Loucy (cell line): ENCODE measurements around the gene DTNB.

ENCODE experiments used
- H2AFZ ChIP-seq: fragments of 200-600 bp; sonication (generic); 2 replicates; pipeline ENCODE4 v1.6.0; 2016; ENCODE audit warnings: antibody characterized with exemption, mild to moderate bottlenecking, low read length, moderate library complexity
- H3F3A ChIP-seq: fragments of 200-600 bp; 2 replicates; pipeline ENCODE4 v1.6.0; 2016; ENCODE audit warnings: antibody characterized with exemption, low read depth, mild to moderate bottlenecking
- H3K27me3 ChIP-seq: fragments of 200-600 bp; sonication (generic); 2 replicates; pipeline ENCODE4 v1.6.1; 2014; ENCODE audit warnings: low read length, mild to moderate bottlenecking; ENCODE audit not compliant: insufficient read depth, poor library complexity, severe bottlenecking
- H3K36me3 ChIP-seq: fragments of 200-600 bp; sonication (generic); 2 replicates; pipeline ENCODE4 v1.6.1; 2016; ENCODE audit warnings: low read length; ENCODE audit not compliant: insufficient read depth
- H3K4me1 ChIP-seq: fragments of 200-600 bp; sonication (generic); 2 replicates; pipeline ENCODE4 v1.5.1; 2014; ENCODE audit warnings: low read length, mild to moderate bottlenecking; ENCODE audit not compliant: insufficient read depth, poor library complexity, severe bottlenecking
- H3K4me2 ChIP-seq: fragments of 200-600 bp; sonication (generic); 2 replicates; pipeline ENCODE4 v1.6.0; 2014; ENCODE audit warnings: antibody characterized with exemption, low read length, low read depth, mild to moderate bottlenecking; ENCODE audit not compliant: poor library complexity, severe bottlenecking
- H3K4me3 ChIP-seq: fragments of 200-600 bp; sonication (generic); 2 replicates; pipeline ENCODE4 v1.5.1; 2014; ENCODE audit warnings: low read length, mild to moderate bottlenecking, mixed read lengths; ENCODE audit not compliant: poor library complexity, severe bottlenecking
- H3K79me2 ChIP-seq: fragments of 200-600 bp; sonication (generic); 2 replicates; pipeline ENCODE4 v1.6.1; 2014; ENCODE audit warnings: low read length; ENCODE audit not compliant: insufficient read depth
- H3K9ac ChIP-seq: fragments of 200-600 bp; sonication (generic); 2 replicates; pipeline ENCODE4 v1.6.0; 2014; ENCODE audit warnings: mild to moderate bottlenecking, low read depth, low read length, moderate library complexity; ENCODE audit not compliant: poor library complexity, severe bottlenecking
- H3K9me2 ChIP-seq: fragments of 200-600 bp; sonication (generic); replicated peaks from 2 replicates; pipeline ENCODE4 v1.6.1; 2016; ENCODE audit warnings: low read depth, low read length, mixed read lengths
- H3K9me3 ChIP-seq: fragments of 200-600 bp; sonication (generic); 2 replicates; pipeline ENCODE4 v1.6.1; 2014; ENCODE audit warnings: mild to moderate bottlenecking, antibody characterized with exemption, low read length, low read depth; ENCODE audit not compliant: insufficient read depth
- H4K20me1 ChIP-seq: fragments of 200-600 bp; sonication (generic); 2 replicates; pipeline ENCODE4 v1.6.0; 2014; ENCODE audit warnings: antibody characterized with exemption, low read length, mild to moderate bottlenecking; ENCODE audit not compliant: insufficient read depth, poor library complexity, severe bottlenecking
- CTCF ChIP-seq: fragments of 200-600 bp; sonication (generic); conservative IDR thresholded peaks from 2 replicates; pipeline ENCODE4 v1.5.1; 2014; ENCODE audit warnings: mild to moderate bottlenecking, antibody characterized with exemption, low read length
- EZH2phosphoT487 ChIP-seq: fragments of 200-600 bp; IDR thresholded peaks from 2 replicates; pipeline ENCODE4 v1.6.1; 2018; ENCODE audit warnings: antibody characterized with exemption, mild to moderate bottlenecking, moderate library complexity, borderline replicate concordance

DTNB gene

GRCh38 chr2:25651782-25652455, 21.5 kb downstream of the DTNB start:
- Histone ChIP-seq H3K4me1 (peaks cover 9% of the 10 kb centered on the region), H3K4me2 (no peak overlapping the region), H3K79me2 (peaks cover 5% of the 10 kb centered on the region; the same call in 1 of the 2 replicates), H3K27me3 (no peaks in the 10 kb centered on the region), H2AFZ (no peak overlapping the region), H3K9me3 (no peaks in the 10 kb centered on the region), H3K9ac (no peak overlapping the region), H4K20me1 (no peaks in the 10 kb centered on the region), H3K36me3 (peaks cover 17% of the 10 kb centered on the region; the same call in 1 of the 2 replicates), H3K9me2 (no peaks in the 10 kb centered on the region), H3K4me3 (no peak overlapping the region), H3F3A (no peaks in the 10 kb centered on the region)
- TF ChIP-seq CTCF, result no peak

- H3K79me2 ChIP-seq, result peaks cover 5% of the 10 kb centered on the region; the same call in 1 of the 2 replicates
- H3K36me3 ChIP-seq, result peaks cover 17% of the 10 kb centered on the region; the same call in 1 of the 2 replicates
- H3F3A ChIP-seq, result no peaks in the 10 kb centered on the region
- no peak overlapping the region for H3K4me3 ChIP-seq
- no peak overlapping the region for H2AFZ ChIP-seq
- TF ChIP-seq EZH2phosphoT487, result no peak
- TF ChIP-seq CTCF, result no peak
- H4K20me1 ChIP-seq, result no peaks in the 10 kb centered on the region
- no peaks in the 10 kb centered on the region for H3K9me3 ChIP-seq
- H3K9me2 ChIP-seq, result no peaks in the 10 kb centered on the region
- no peaks in the 10 kb centered on the region for H3K27me3 ChIP-seq
- no peak overlapping the region for H3K4me2 ChIP-seq
- H3K4me1 ChIP-seq, result peaks cover 2% of the 10 kb centered on the region
- H3K9ac ChIP-seq, result no peak overlapping the region
Observed at GRCh38 chr2:25651066-25651465, 22.3 kb downstream of the DTNB start.

GRCh38 chr2:25650256-25650655, 23.1 kb downstream of the DTNB start:
- no peaks in the 10 kb centered on the region for H3K9me2 ChIP-seq
- H2AFZ ChIP-seq, result no peak overlapping the region
- no peaks in the 10 kb centered on the region; the same call in 1 of the 2 replicates for H3K79me2 ChIP-seq
- no peaks in the 10 kb centered on the region for H3K27me3 ChIP-seq
- H3K36me3 ChIP-seq, result peaks cover 17% of the 10 kb centered on the region; the same call in 1 of the 2 replicates
- H3K9me3 ChIP-seq, result no peaks in the 10 kb centered on the region
- no peak overlapping the region for H3K9ac ChIP-seq
- H3K4me1 ChIP-seq, result no peaks in the 10 kb centered on the region
- TF ChIP-seq EZH2phosphoT487 (no peak), CTCF (no peak)
- H3F3A ChIP-seq, result no peaks in the 10 kb centered on the region
- no peak overlapping the region for H3K4me3 ChIP-seq
- H4K20me1 ChIP-seq, result no peaks in the 10 kb centered on the region
- H3K4me2 ChIP-seq, result no peak overlapping the region
